ENCODE measurements around the gene TRABD2B.
"Not testable (repeated sequence)": the region's sequence is repeated elsewhere in the genome, so short reads cannot be mapped to it uniquely, and the experiment has no call there.

The TRABD2B gene

DNA sequence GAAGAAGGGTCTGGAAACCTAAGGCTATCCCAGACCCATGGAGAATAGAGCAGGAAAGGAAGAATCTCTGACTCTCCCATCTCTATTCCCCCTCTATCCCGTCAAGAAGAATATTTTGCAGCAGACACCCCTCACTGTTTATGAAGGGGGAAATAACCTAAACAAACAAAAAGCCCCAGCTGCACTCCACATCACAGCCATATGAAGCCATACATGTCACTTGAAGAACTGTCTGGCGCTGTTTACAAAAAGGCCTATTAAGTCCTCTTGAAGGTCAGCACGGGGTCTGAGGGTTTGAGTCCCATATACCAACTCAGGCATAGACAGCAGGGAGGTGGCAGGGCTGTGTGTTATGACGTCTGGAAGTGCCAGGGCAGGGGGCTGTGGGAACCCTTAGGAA, 31.4 kb downstream of the TRABD2B start:
- TF ChIP-seq, protein P1, sequence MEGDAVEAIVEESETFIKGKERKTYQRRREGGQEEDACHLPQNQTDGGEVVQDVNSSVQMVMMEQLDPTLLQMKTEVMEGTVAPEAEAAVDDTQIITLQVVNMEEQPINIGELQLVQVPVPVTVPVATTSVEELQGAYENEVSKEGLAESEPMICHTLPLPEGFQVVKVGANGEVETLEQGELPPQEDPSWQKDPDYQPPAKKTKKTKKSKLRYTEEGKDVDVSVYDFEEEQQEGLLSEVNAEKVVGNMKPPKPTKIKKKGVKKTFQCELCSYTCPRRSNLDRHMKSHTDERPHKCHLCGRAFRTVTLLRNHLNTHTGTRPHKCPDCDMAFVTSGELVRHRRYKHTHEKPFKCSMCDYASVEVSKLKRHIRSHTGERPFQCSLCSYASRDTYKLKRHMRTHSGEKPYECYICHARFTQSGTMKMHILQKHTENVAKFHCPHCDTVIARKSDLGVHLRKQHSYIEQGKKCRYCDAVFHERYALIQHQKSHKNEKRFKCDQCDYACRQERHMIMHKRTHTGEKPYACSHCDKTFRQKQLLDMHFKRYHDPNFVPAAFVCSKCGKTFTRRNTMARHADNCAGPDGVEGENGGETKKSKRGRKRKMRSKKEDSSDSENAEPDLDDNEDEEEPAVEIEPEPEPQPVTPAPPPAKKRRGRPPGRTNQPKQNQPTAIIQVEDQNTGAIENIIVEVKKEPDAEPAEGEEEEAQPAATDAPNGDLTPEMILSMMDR (conservative IDR thresholded peaks at IDR 0.05; ENCODE audit: control insufficient read depth, insufficient read depth, low read depth, low read length) = no peak
- DNase-seq (ENCODE audit: low read depth) = no peak
- no peak overlapping the region for H3K4me3 ChIP-seq (ENCODE audit: control insufficient read depth, low read depth, low read length)

GRCh38 chr1:47964636-47965035, 32.5 kb downstream of the TRABD2B start:
- TF ChIP-seq, protein P1 (conservative IDR thresholded peaks at IDR 0.05; ENCODE audit: control insufficient read depth, insufficient read depth, low read depth, low read length) = no peak
- DNase-seq (ENCODE audit: low read depth) = no peak
- no peak overlapping the region for H3K4me3 ChIP-seq (ENCODE audit: control insufficient read depth, low read depth, low read length)

- DNase-seq (ENCODE audit: low read depth) = no peak
- H3K4me3 ChIP-seq (ENCODE audit: control insufficient read depth, low read depth, low read length) = no peak overlapping the region
- TF ChIP-seq, protein P1 (conservative IDR thresholded peaks at IDR 0.05; ENCODE audit: control insufficient read depth, insufficient read depth, low read depth, low read length) = no peak
Observed at GRCh38 chr1:47963568-47964358, 33.4 kb downstream of the TRABD2B start.

GRCh38 chr1:47962750-47963492, 34.3 kb downstream of the TRABD2B start:
- TF ChIP-seq, protein P1 (conservative IDR thresholded peaks at IDR 0.05; ENCODE audit: control insufficient read depth, insufficient read depth, low read depth, low read length) = no peak
- no peak for DNase-seq (ENCODE audit: low read depth)
- H3K4me3 ChIP-seq (ENCODE audit: control insufficient read depth, low read depth, low read length) = no peak overlapping the region

DNA sequence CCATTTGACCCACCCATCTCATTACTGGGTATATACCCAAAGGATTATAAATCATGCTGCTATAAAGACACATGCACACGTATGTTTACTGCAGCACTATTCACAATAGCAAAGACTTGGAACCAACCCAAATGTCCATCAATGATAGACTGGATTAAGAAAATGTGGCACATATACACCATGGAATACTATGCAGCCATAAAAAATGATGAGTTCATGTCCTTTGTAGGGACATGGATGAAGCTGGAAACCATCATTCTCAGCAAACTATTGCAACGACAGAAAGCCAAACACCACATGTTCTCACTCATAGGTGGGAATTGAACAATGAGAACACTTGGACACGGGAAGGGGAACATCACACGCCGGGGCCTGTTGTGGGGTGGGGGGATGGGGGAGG, 35.4 kb downstream of the TRABD2B start:
- H3K4me3 ChIP-seq (ENCODE audit: control insufficient read depth, low read depth, low read length); DNase-seq (ENCODE audit: low read depth): not testable (repeated sequence)

- DNase-seq (ENCODE audit: low read depth); H3K4me3 ChIP-seq (ENCODE audit: control insufficient read depth, low read depth, low read length): not testable (repeated sequence)
Observed at GRCh38 chr1:47956491-47956890, 40.7 kb downstream of the TRABD2B start.

DNA sequence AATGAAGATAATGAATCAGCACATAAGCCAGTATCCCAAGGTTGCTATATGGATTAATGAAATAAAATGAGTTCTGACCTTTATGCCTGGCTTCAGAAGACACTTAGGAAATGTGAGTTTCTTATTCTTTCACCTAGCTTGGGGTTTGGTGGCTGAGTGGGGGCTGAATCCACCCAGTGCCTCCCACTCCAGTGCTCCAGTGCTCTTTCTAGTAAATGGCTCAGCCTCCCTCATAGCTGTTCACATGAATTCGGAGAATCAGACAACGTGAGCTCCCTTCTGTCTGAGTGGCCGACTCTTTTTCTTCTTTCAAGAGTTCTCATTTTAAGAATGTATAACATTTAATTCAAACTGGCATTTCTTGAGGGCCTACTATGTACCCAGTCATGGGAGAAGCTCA, 43.5 kb downstream of the TRABD2B start:
- H3K4me3 ChIP-seq (ENCODE audit: control insufficient read depth, low read depth, low read length) = no peak overlapping the region
- TF ChIP-seq, protein P1 (conservative IDR thresholded peaks at IDR 0.05; ENCODE audit: control insufficient read depth, insufficient read depth, low read depth, low read length) = no peak
- DNase-seq (ENCODE audit: low read depth) = no peak
